Measurements from ENCODE around the gene WDR89. TPM values are rescaled to one million over a fixed set of nuclear protein-coding genes. Genes with fewer than 3 reads are reported as not detected.
"Not testable (repeated sequence)": the region's sequence is repeated elsewhere in the genome, so short reads cannot be mapped to it uniquely, and the experiment has no call there.

WDR89 gene
- total RNA-seq, 2 donors from 2014 or later = 3.4 to 4.2 TPM

DNA sequence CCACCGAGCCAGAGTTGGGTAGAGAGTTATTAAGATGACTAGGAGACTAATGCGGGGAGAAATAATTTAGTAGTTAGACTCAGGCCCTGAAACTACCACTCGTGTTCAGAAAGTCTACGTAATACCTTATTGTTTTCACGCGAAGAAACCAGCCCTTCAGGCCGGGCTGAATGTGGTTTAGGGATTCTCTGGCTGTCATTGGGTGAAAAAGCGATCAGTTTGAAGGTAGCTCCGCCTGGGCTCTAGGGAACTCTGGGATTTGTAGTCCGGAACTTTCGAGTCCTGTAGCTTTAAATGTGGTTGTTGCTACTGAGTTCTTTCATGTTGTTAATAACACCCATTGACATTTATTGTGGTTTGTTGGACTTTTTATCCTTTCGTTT, 549 bp upstream of the WDR89 start:
- no peaks in the 10 kb centered on the region for H3K36me3 ChIP-seq
- TF ChIP-seq, protein P1, sequence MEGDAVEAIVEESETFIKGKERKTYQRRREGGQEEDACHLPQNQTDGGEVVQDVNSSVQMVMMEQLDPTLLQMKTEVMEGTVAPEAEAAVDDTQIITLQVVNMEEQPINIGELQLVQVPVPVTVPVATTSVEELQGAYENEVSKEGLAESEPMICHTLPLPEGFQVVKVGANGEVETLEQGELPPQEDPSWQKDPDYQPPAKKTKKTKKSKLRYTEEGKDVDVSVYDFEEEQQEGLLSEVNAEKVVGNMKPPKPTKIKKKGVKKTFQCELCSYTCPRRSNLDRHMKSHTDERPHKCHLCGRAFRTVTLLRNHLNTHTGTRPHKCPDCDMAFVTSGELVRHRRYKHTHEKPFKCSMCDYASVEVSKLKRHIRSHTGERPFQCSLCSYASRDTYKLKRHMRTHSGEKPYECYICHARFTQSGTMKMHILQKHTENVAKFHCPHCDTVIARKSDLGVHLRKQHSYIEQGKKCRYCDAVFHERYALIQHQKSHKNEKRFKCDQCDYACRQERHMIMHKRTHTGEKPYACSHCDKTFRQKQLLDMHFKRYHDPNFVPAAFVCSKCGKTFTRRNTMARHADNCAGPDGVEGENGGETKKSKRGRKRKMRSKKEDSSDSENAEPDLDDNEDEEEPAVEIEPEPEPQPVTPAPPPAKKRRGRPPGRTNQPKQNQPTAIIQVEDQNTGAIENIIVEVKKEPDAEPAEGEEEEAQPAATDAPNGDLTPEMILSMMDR (IDR thresholded peaks at IDR 0.05) = no peak

DNA sequence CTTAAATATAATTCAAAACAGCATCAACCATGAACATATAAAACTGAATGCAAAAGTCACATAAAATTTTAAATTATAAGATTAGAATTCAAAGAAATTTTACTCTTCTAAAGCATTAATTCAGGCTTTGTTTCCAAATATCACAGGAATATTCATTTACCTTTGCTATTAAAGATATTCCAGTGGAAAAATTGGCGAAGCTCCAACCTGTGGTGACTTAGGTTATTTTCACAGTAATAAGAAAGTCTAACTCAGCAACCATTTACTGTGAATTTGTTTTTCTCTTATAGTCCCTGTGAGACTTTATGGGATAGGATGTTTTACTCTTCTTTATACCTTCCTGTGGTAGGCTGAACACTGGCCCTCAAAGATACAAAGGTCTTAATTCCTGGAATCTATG, 3.2 kb downstream of the WDR89 start:
- Histone ChIP-seq H3K27me3 (no peaks in the 10 kb centered on the region), H3K4me3 (no peak overlapping the region), H3K4me1 (peaks cover 0 to 12% of the 10 kb centered on the region in 2 donors), H3K27ac (no peak overlapping the region), H3K36me3 (no peaks in the 10 kb centered on the region), H3K9me3 (peaks cover 0 to 13% of the 10 kb centered on the region in 2 donors)
- TF ChIP-seq, protein P1 (IDR thresholded peaks at IDR 0.05) = no peak
- no peak for DNase-seq (ENCODE audit: low spot score)

More for the DNA sequence above, 549 bp upstream of the WDR89 start:
- Histone ChIP-seq H3K27me3 (no peaks in the 10 kb centered on the region), H3K9me3 (no peaks in the 10 kb centered on the region), H3K27ac (peak overlapping the region; percentile 84 to 99), H3K4me3 (peak overlapping the region; percentile 57 to 70), H3K4me1 (peaks cover 0 to 12% of the 10 kb centered on the region in 2 donors)
- peak; percentile 91 for DNase-seq (ENCODE audit: low spot score)

DNA sequence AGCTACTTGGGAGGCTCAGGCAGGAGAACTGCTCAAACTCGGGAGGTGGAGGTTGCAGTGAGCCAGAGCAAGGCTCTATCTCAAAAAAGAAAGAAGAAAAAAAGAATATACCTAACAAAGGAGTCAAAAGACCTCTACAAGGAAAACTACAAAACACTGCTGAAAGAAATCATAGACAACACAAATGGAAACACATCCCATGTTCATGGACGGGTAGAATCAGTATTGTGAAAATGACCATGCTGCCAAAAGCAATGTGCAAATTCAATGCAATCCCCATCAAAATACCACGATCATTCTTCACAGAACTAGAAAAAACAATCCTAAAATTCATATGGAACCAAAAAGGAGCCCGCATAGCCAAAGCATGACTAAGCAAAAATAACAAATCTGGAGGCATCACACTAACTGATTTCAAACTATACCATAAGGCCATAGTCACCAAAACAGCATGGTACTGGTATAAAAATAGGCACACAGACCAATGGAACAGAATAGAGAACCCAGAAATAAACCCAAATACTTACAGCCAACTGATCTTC, 5.5 kb downstream of the WDR89 start:
- H3K27ac ChIP-seq; H3K27me3 ChIP-seq; H3K4me3 ChIP-seq; DNase-seq (ENCODE audit: low spot score); H3K36me3 ChIP-seq; H3K4me1 ChIP-seq: not testable (repeated sequence)
- H3K9me3 ChIP-seq = peaks cover 0 to 13% of the 10 kb centered on the region in 2 donors

DNA sequence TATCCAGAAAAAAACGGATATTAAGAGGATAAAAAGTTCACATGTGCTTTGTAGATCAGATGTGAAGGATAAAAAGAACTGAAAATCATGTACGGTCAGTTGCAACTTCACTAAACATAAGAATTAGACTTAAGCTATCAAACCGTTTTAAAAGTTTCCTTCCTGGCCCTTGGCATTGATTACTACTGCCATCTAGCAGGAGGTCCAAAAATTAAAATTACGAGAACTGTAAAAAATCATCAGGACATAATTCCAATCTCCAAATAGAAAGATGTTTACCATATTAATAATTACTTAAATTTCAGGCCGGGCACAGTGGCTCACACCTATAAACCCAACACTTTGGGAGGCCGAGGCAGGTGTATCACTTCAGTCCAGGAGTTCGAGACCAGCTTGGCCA, 7.9 kb downstream of the WDR89 start:
- no peaks in the 10 kb centered on the region for H3K27me3 ChIP-seq
- H3K4me1 ChIP-seq = no peaks in the 10 kb centered on the region
- no peak overlapping the region for H3K4me3 ChIP-seq
- TF ChIP-seq, protein P1 (IDR thresholded peaks at IDR 0.05) = no peak
- peaks cover 0 to 13% of the 10 kb centered on the region in 2 donors for H3K9me3 ChIP-seq
- no peaks in the 10 kb centered on the region for H3K36me3 ChIP-seq
- no peak for DNase-seq (ENCODE audit: low spot score)
- no peak overlapping the region for H3K27ac ChIP-seq

DNA sequence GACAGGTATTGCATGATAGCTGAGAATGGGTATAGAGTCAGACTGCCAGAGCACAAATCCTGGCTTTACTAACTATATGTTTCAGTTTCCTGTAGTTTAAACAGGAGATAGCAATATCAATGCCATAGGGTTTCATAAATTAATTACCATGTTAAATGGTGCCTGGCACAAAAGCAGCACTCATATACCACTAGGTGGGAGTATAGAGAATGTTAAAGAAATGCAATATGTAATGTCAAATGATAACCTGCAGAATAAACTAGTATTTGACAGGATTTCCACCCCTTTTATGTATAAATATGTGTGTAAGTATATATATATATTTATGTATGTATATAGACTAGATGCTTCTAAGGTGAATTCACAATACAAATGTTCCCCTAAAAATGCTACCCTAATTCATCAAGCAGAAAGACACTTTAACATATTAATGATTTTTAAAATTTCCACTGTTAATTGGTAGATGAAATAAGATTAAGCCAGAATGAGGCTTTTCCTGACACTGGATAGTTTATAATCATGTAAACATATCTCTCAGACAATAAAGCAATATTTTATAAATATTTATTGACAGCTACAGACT, 8.6 kb downstream of the WDR89 start:
- H3K9me3 ChIP-seq = peaks cover 0 to 13% of the 10 kb centered on the region in 2 donors
- TF ChIP-seq, protein P1 (IDR thresholded peaks at IDR 0.05) = peak; percentile 14 to 55

DNA sequence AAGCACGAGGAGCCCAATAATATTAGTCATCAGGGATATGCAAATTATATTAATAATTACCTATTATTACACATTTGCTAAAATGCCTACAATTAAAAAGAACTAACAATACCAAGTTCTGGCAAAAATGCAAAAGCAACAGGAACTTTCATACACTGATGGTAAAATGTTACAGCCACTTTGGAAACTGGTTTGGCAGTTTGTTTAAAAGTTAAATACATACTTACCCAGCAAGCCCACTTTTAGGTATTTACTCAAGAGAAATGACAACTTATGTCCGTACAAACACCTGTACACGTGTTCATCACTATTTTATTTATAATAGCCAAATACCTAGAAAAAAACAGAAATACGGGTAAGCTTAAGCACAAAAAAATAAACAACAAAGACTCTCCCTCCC, 17.0 kb downstream of the WDR89 start:
- Histone ChIP-seq H3K9me3 (no peaks in the 10 kb centered on the region), H3K4me3 (no peak overlapping the region), H3K4me1 (no peaks in the 10 kb centered on the region), H3K36me3 (no peaks in the 10 kb centered on the region), H3K27me3 (no peaks in the 10 kb centered on the region), H3K27ac (no peak overlapping the region)
- DNase-seq (ENCODE audit: low spot score) = no peak
- TF ChIP-seq, protein P1 (IDR thresholded peaks at IDR 0.05) = no peak

More for the DNA sequence above, 8.6 kb downstream of the WDR89 start:
- H3K27me3 ChIP-seq = no peaks in the 10 kb centered on the region
- no peak for DNase-seq (ENCODE audit: low spot score)
- no peaks in the 10 kb centered on the region for H3K4me1 ChIP-seq
- H3K27ac ChIP-seq = no peak overlapping the region
- no peak overlapping the region for H3K4me3 ChIP-seq
- H3K36me3 ChIP-seq = no peaks in the 10 kb centered on the region
